ENCODE results near the gene PRKAR1B. TPM values are rescaled to one million over a fixed set of nuclear protein-coding genes. Genes with fewer than 3 reads are reported as not detected.
A peak's percentile ranks its signal among the peaks of the same experiment; 100 is the strongest.

PRKAR1B gene
- polyA plus RNA-seq, 1 of the 3 experiments (the other 2 are of a cell fraction) = 63.7 TPM

- no peak for TF ChIP-seq SMC3 (IDR thresholded peaks at IDR 0.05; ENCODE audit: low read depth, low read length)
- no peak for TF ChIP-seq USF2 (IDR thresholded peaks at IDR 0.05; ENCODE audit: borderline replicate concordance, low read depth, low read length)
- TF ChIP-seq GATA2 (CRISPR knock-in tag; IDR thresholded peaks at IDR 0.05) = no peak
- TF ChIP-seq USF1 (IDR thresholded peaks at IDR 0.05; ENCODE audit: borderline replicate concordance, low read depth) = no peak
- TF ChIP-seq RFX5 (IDR thresholded peaks at IDR 0.05; ENCODE audit: low read length) = no peak
- no peak for TF ChIP-seq EP300 (IDR thresholded peaks at IDR 0.05; ENCODE audit: borderline replicate concordance in 1 of 2, low read depth in 1 of 2, low read length in 1 of 2)
- no peak for TF ChIP-seq EZH2phosphoT487 (IDR thresholded peaks at IDR 0.05; ENCODE audit: borderline replicate concordance, low read depth)
Measured at GRCh38 chr7:605661-606450, 121.2 kb downstream of the PRKAR1B start (continued).

DNA sequence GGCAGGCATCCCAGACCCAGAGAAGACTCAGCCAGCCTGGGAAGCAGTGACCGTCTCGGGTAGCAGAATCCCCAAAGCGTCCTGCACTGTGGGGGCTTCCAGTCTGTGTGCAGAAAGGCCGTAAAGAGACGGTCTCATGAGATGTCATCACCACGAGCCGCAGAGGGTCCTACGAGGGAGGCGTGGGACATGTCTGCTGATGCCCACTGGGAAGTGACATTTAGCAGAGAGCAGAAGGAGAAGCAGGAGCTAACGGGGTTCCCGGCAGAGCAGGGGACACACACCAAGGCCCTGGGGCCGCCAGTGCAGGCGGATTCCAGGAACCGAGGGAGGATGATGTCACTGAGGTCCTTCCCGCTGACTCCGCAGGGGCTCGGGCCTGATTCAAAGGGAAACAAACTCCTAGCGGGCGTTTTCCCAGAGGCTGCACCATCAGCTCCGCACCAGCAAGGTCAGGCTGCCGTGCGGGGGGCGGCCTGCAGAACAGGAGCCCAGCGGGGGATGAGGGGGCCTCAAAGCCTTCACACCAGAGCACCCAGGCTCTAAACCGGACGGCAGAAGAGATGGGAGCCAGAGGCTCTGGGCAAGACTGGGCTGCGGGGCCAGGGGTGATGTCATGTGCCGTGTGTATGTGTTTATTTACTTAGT lies 122.1 kb downstream of the PRKAR1B start:
- Histone ChIP-seq H4K20me1 (ENCODE audit: insufficient read depth) (no peaks in the 10 kb centered on the region), H3K36me3 (replicated peaks in 1 of 2; ENCODE audit: control insufficient read depth in 1 of 2, insufficient read depth in 2 of 2, low read length in 1 of 2) (peaks cover 0 to 10% of the 10 kb centered on the region in 2 experiments), H3K9me2 (no peaks in the 10 kb centered on the region), H3K79me2 (ENCODE audit: insufficient read depth) (no peaks in the 10 kb centered on the region), H2AFZ (ENCODE audit: low read depth) (no peak overlapping the region), H3K9ac (peak overlapping the region; percentile 67), H3K4me3 (ENCODE audit: low read depth in 2 of 2, low read length in 1 of 2) (no peak overlapping the region), H3K27ac (ENCODE audit: low read depth in 2 of 2, low read length in 1 of 2) (peak overlapping the region; percentile 9 to 89; a peak in 3 of 4 replicates), H3K4me1 (ENCODE audit: control insufficient read depth in 1 of 2, insufficient read depth in 2 of 2, low read depth in 1 of 2, low read length in 1 of 2) (peaks cover 0 to 23% of the 10 kb centered on the region in 2 experiments; a peak in 3 of 4 replicates), H3K27me3 (ENCODE audit: insufficient read depth) (no peaks in the 10 kb centered on the region), H3K4me2 (peak overlapping the region; percentile 66), H3K9me3 (no peaks in the 10 kb centered on the region), H3F3A (replicated peaks; ENCODE audit: insufficient read depth) (peaks cover 16% of the 10 kb centered on the region)
- CTCF ChIA-PET = no interaction called here
- DNase-seq = no peak
- whole genome bisulfite sequencing (ENCODE audit: low lambda C conversion rate) = 96% methylated on average over 25 of the region's 28 CpGs
- TF ChIP-seq, protein P1, sequence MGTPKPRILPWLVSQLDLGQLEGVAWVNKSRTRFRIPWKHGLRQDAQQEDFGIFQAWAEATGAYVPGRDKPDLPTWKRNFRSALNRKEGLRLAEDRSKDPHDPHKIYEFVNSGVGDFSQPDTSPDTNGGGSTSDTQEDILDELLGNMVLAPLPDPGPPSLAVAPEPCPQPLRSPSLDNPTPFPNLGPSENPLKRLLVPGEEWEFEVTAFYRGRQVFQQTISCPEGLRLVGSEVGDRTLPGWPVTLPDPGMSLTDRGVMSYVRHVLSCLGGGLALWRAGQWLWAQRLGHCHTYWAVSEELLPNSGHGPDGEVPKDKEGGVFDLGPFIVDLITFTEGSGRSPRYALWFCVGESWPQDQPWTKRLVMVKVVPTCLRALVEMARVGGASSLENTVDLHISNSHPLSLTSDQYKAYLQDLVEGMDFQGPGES (IDR thresholded peaks at IDR 0.05; ENCODE audit: low read depth, low read length) = no peak
- TF ChIP-seq REST (IDR thresholded peaks at IDR 0.05; ENCODE audit: low read depth, low read length) (no peak), CHD2 (IDR thresholded peaks at IDR 0.05; ENCODE audit: low read length, partially characterized antibody) (no peak), RCOR1 (IDR thresholded peaks at IDR 0.05; ENCODE audit: low read length) (no peak), NFIC (IDR thresholded peaks at IDR 0.05; ENCODE audit: borderline replicate concordance) (no peak), FOSL2 (IDR thresholded peaks at IDR 0.05; ENCODE audit: borderline replicate concordance, low read depth) (no peak), MXI1 (IDR thresholded peaks at IDR 0.05; ENCODE audit: low read depth, low read length) (no peak)
- POLR2A ChIA-PET = no interaction called here
